Measurements from ENCODE around the gene TENM4. TPM values are rescaled to one million over a fixed set of nuclear protein-coding genes. Genes with fewer than 3 reads are reported as not detected.

Gene TENM4
- total and polyA plus RNA-seq, 10 of the 15 experiments (the other 5 are each of a cell fraction or from before 2014, with no cell fraction given): 0.03 to 0.12 (median 0.06) TPM; not detected in 7

- no peak overlapping the region for H3K4me3 ChIP-seq
- in situ Hi-C loops (cut with MboI) (no loop called here), intact Hi-C loops (cut with micrococcal nuclease; ENCODE audit: unreplicated experiment) (no loop called here)
- no peak overlapping the region for H3K4me2 ChIP-seq (ENCODE audit: control insufficient read depth, insufficient read depth)
- H4K20me1 ChIP-seq (ENCODE audit: control insufficient read depth, insufficient read depth): no peaks in the 10 kb centered on the region
- POLR2A ChIA-PET: no interaction called here
- ATAC-seq (no peak), DNase-seq (ENCODE audit: low read depth, low spot score) (no peak), FAIRE-seq (no peak)
- no peaks in the 10 kb centered on the region for H3K79me2 ChIP-seq (ENCODE audit: control insufficient read depth, insufficient read depth, low read length)
- SMC1A ChIA-PET (ENCODE audit: uncharacterized antibody, unreplicated experiment): no interaction called here
- CTCF ChIA-PET: interaction anchor here (1.3 to 2.1 kb wide), 3 partner anchors 10 to 20 kb away, joined by 3 to 6 read pairs (median 5); no protein-coding TSS in a partner anchor
- no TSS peak for BruUV-seq (replicated peaks)
- no peaks in the 10 kb centered on the region for H3K36me3 ChIP-seq (ENCODE audit: control insufficient read depth in 2 of 2, insufficient read depth in 2 of 2, low read length in 1 of 2)
- H3K27me3 ChIP-seq (replicated peaks in 1 of 2; ENCODE audit: control insufficient read depth in 2 of 2, insufficient read depth in 2 of 2, low read length in 1 of 2): no peaks in the 10 kb centered on the region; a peak in 1 of 4 replicates
- no peak overlapping the region for H3K9ac ChIP-seq (ENCODE audit: control insufficient read depth, insufficient read depth, low read length)
- no peaks in the 10 kb centered on the region; the same call in 2 of the 3 replicates for H3K9me3 ChIP-seq (replicated peaks; ENCODE audit: control insufficient read depth, insufficient read depth, low read length)
- no peak for TF ChIP-seq NKRF (conservative IDR thresholded peaks at IDR 0.05)
- no peak overlapping the region for H2AFZ ChIP-seq (ENCODE audit: control insufficient read depth, low read depth, low read length)
- H3K27ac ChIP-seq (ENCODE audit: control insufficient read depth, insufficient read depth): no peak overlapping the region
- H3K4me1 ChIP-seq (ENCODE audit: control insufficient read depth, insufficient read depth, low read length): no peaks in the 10 kb centered on the region
- RAD21 ChIA-PET (ENCODE audit: unreplicated experiment): interaction anchor here (1.2 kb wide), 1 partner anchor 20 kb away, joined by 3 read pairs; no protein-coding TSS in a partner anchor
These were observed 360.3 kb downstream of the TENM4 start for GRCh38 chr11:79080551-79080950.

GRCh38 chr11:79078999-79079398 is 361.8 kb downstream of the TENM4 start:
- no peaks in the 10 kb centered on the region for H4K20me1 ChIP-seq (ENCODE audit: control insufficient read depth, insufficient read depth)
- H3K27me3 ChIP-seq (replicated peaks in 1 of 2; ENCODE audit: control insufficient read depth in 2 of 2, insufficient read depth in 2 of 2, low read length in 1 of 2): no peaks in the 10 kb centered on the region; a peak in 1 of 4 replicates
- WGBS (ENCODE audit: insufficient coverage, insufficient replicate concordance, low lambda C conversion rate, missing lambda C conversion rate): 46% methylated on average over 7 of the region's 7 CpGs
- H3K9ac ChIP-seq (ENCODE audit: control insufficient read depth, insufficient read depth, low read length): no peak overlapping the region
- intact Hi-C loops (cut with micrococcal nuclease; ENCODE audit: unreplicated experiment): loop anchor here (5.0 kb wide), 1 partner anchor 432 kb away; no protein-coding TSS in a partner anchor
- ChIA-PET CTCF (interaction anchor here (0.7 to 2.1 kb wide), 3 partner anchors 16 to 21 kb away, joined by 3 to 6 read pairs (median 5); no protein-coding TSS in a partner anchor), SMC1A (ENCODE audit: uncharacterized antibody, unreplicated experiment) (interaction anchor here (1.1 kb wide), 1 partner anchor 32 kb away, joined by 3 read pairs; no protein-coding TSS in a partner anchor), POLR2A (no interaction called here), RAD21 (ENCODE audit: unreplicated experiment) (interaction anchor here (0.5 kb wide), 1 partner anchor 493 kb away, joined by 3 read pairs; no protein-coding TSS in a partner anchor)
- in situ Hi-C loops (cut with MboI): loop anchor here (10.0 kb wide), 1 partner anchor 434 kb away; no protein-coding TSS in a partner anchor
- H3K4me2 ChIP-seq (ENCODE audit: control insufficient read depth, insufficient read depth): no peak overlapping the region
- no peaks in the 10 kb centered on the region for H3K4me1 ChIP-seq (ENCODE audit: control insufficient read depth, insufficient read depth, low read length)
- H3K9me3 ChIP-seq (replicated peaks; ENCODE audit: control insufficient read depth, insufficient read depth, low read length): no peaks in the 10 kb centered on the region; the same call in 2 of the 3 replicates
- no peak overlapping the region for H2AFZ ChIP-seq (ENCODE audit: control insufficient read depth, low read depth, low read length)
- BruUV-seq (replicated peaks): no TSS peak
- ATAC-seq (no peak), FAIRE-seq (no peak), DNase-seq (ENCODE audit: low read depth, low spot score) (no peak)
- H3K36me3 ChIP-seq (ENCODE audit: control insufficient read depth in 2 of 2, insufficient read depth in 2 of 2, low read length in 1 of 2): no peaks in the 10 kb centered on the region
- no peak overlapping the region for H3K27ac ChIP-seq (ENCODE audit: control insufficient read depth, insufficient read depth)
- no peak overlapping the region for H3K4me3 ChIP-seq
- no peaks in the 10 kb centered on the region for H3K79me2 ChIP-seq (ENCODE audit: control insufficient read depth, insufficient read depth, low read length)
- TF ChIP-seq SIN3A (IDR thresholded peaks at IDR 0.05; ENCODE audit: low read depth, low read length) (no peak), REST (IDR thresholded peaks at IDR 0.05; ENCODE audit: low read depth, low read length) (no peak), ZNF687 (IDR thresholded peaks at IDR 0.05) (no peak), TARDBP (IDR thresholded peaks at IDR 0.05; ENCODE audit: borderline replicate concordance) (no peak), SREBF1 (IDR thresholded peaks at IDR 0.05; ENCODE audit: low read length) (no peak), NR2F1 (conservative IDR thresholded peaks at IDR 0.05) (no peak)
